GM21423 (cell line): ENCODE measurements around the gene GNL3L.
"Not testable (repeated sequence)": the region's sequence is repeated elsewhere in the genome, so short reads cannot be mapped to it uniquely, and the experiment has no call there.

Experiments
- ATAC-seq: cut with Tn5 transposase; IDR thresholded peaks from one replicate; pipeline ENCODE4 v1.9.1; 2021; ENCODE audit warnings: mild to moderate bottlenecking, moderate library complexity; ENCODE audit not compliant: unreplicated experiment

Gene GNL3L

DNA sequence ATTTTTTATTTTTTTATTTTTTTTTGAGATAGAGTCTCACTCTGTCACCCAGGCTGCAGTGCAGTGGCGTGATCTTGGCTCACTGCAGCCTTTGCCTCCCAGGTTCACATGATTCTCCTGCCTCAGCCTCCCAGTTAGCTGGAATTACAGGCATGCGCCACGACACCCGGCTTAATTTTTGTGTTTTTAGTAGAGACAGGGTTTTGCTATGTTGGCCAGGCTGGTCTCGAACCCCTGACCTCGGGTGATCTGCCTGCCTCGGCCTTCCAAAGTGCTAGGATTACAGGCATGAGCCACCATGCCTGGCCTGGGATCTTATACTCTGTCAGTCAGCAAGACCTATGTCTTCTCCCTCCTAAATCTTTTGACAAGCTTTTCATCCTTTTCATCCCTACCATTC is 25.0 kb downstream of the GNL3L start:
- ATAC-seq, result not testable (repeated sequence)

DNA sequence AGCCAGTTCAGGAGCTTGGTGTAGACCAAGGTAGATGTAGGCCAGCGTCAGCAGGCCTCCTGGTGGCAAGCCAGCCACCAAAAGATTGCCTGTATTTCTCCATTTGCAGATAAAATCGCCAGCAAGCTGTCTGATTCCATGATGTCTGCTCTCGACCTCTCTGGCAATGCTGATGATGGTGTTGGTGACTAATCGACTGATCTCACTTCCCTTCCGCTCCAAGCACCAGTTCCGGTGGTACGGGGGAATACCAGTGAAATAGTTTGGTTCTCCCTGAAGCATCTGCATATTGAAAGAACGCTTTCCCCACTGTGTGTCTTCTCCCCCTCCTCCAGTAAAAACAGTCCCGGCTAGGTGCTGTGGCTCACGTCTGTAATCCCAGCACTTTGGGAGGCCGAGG is 30.4 kb downstream of the GNL3L start:
- ATAC-seq, result no peak

DNA sequence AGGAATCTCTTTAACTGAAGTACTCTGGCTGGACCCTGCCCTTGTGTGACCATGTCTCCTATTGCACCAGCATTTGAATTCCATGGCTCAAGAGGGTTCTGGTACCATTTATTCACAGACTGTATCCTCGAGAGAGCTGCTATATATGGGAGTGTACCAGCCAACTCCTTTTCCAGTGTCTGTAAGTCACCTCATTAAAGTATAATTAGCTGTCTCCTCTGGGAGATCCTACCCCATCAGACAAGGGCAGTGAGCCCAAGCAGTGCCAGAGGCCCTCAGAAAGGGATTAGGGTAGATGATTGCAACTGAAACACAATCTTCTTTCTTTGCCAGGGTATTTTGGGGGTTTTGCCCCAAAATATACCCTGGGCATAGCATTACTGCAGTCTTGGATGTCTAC is 31.6 kb downstream of the GNL3L start:
- ATAC-seq, result no peak

DNA sequence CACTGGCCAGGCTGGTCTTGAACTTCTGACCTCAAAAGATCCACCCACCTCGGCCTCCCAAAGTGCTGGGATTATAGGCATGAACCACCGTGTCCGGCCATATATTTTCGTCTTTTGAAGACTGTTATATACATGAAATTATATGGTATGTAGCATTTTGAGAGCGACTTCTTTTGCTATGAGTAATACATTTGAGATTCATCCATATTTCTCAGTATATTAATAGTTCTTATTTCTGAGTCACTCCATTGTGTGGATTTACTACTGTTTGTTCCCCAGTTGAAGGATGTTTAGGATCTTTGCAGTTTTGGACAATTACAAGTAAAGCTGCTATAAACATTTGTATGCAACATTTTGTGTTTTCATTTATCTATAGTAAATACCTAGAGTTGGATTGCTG is 34.9 kb downstream of the GNL3L start:
- no peak for ATAC-seq

DNA sequence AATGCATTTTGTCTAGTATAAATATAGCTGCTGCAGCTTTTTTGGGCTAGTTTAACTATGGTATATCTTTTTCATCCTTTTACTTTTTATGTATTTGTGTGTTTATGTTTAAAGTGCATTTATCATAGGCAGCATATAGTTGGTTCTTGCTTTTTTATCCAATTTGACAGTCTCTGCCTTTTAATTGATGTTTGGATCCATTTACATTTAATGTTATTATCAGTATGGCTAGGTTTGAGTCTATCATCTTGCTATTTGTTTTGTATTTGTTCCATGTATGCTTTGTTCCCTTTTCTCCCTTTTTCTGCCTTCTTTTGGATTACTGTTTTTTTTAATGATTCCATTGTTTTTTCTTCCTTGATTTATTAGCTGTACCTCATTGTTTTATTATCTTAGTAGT is 40.3 kb downstream of the GNL3L start:
- no peak for ATAC-seq

DNA sequence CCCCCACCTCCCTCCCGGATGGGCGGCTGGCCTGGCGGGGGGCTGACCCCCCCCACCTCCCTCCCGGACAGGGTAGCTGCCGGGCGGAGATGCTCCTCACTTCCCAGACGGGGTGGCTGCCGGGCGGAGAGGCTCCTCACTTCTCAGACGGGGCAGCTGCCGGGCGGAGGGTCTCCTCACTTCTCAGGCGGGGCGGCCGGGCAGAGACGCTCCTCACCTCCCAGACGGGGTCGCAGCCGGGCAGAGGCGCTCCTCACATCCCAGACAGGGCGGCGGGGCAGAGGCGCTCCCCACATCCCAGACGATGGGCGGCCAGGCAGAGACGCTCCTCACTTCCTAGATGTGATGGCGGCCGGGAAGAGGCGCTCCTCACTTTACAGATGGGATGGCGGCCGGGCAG is 42.6 kb downstream of the GNL3L start:
- not testable (repeated sequence) for ATAC-seq

DNA sequence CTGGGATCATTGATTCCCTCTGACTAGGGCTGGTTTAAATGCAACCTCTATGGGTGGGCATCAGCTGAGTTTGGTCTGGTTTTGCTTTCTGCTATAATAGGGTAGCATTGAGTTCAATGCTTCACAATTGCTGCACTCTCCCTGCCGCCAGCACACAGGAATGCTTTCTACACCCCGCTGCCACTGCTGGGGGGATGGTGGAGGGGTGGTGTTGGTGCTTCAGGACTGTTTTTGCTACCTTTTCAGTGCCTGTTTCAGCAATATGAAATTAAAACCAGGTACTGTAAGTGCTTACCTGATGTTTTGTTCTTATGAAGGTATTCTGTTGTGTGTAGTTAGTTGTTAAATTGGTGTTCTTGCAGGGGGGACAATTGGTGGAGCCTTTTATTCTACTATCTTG is 67.7 kb downstream of the GNL3L start:
- ATAC-seq, result no peak

DNA sequence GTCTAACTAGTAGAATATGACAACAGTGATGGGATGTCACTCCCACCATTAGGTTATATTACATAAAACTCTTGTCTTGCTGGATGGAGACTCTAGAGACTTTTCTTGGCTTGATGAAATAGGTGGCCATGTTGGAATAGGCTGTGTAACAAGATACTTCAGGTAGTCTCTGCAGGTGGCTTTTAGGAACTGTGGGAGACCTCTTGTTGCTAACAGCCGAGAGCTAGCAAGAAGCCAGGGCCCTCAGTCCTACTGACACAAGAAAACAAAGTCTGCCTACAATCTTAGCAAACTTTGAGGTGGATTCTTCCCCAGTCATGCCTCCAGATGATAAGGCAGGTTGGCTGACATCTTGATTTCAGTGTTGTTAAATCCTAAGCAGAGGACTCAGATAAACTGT is 72.5 kb downstream of the GNL3L start:
- ATAC-seq, result no peak
